K562 (cell line): ENCODE data around the gene CTPS2. TPM values are rescaled to one million over a fixed set of nuclear protein-coding genes. Genes with fewer than 3 reads are reported as not detected.

Experiments
- C11orf30 ChIP-seq: fragments of 450-650 bp; IDR thresholded peaks from 2 replicates; pipeline ENCODE4 v1.6.1; 2016; ENCODE audit warnings: low read depth, mild to moderate bottlenecking
- CEBPB ChIP-seq: fragments of 450-650 bp; IDR thresholded peaks from 2 replicates; pipeline ENCODE4 v1.6.1; 2016; ENCODE audit warnings: missing genetic modification characterization, missing compliant biosample characterization
- CTBP1 ChIP-seq: fragments of 450-650 bp; IDR thresholded peaks from 2 replicates; pipeline ENCODE4 v1.6.1; 2016; ENCODE audit warnings: borderline replicate concordance
- DIDO1 ChIP-seq: fragments of 450-650 bp; IDR thresholded peaks from 2 replicates; pipeline ENCODE4 v1.6.1; 2016; ENCODE audit warnings: low read depth, missing biosample characterization, missing genetic modification characterization
- EWSR1 ChIP-seq: fragments of 450-650 bp; IDR thresholded peaks from 2 replicates; pipeline ENCODE4 v1.6.1; 2018; ENCODE audit warnings: borderline replicate concordance, mild to moderate bottlenecking, low read depth, moderate library complexity; ENCODE audit not compliant: partially characterized antibody
- FUS ChIP-seq: fragments of 200-400 bp; formaldehyde crosslinking; optimal IDR thresholded peaks from 2 replicates; pipeline ENCODE3; 2017; ENCODE audit warnings: low read depth, low read length
- MAFG ChIP-seq: fragments of 450-650 bp; conservative IDR thresholded peaks from 2 replicates; pipeline ENCODE4 v1.6.1; 2016; ENCODE audit warnings: missing genetic modification characterization, missing compliant biosample characterization
- MAFK ChIP-seq: IDR thresholded peaks from 2 replicates; pipeline ENCODE4 v1.6.1; 2011; ENCODE audit warnings: low read length, improper control_type of control experiment
- MEIS2 ChIP-seq: fragments of 450-650 bp; IDR thresholded peaks from 2 replicates; pipeline ENCODE4 v1.6.1; 2014; ENCODE audit warnings: mild to moderate bottlenecking; ENCODE audit not compliant: partially characterized antibody
- NR2C1 ChIP-seq, 2 experiments: fragments of 450-650 bp; IDR thresholded peaks; 2 replicates each; pipeline ENCODE4 v1.6.1; 2017; ENCODE audit warnings: mild to moderate bottlenecking in 2 of 2, antibody characterized with exemption in 1 of 2, inconsistent platforms in 1 of 2, missing compliant biosample characterization in 1 of 2, missing genetic modification characterization in 1 of 2
- PTRF ChIP-seq: fragments of 450-650 bp; IDR thresholded peaks from 2 replicates; pipeline ENCODE4 v1.6.1; 2016; ENCODE audit warnings: mild to moderate bottlenecking, missing genetic modification characterization, missing compliant biosample characterization
- SAFB2 ChIP-seq: fragments of 200-400 bp; formaldehyde crosslinking; IDR thresholded peaks from 2 replicates; pipeline ENCODE4 v1.6.1; 2018; ENCODE audit warnings: borderline replicate concordance, low read length, low read depth, moderate library complexity; ENCODE audit not compliant: severe bottlenecking
- TEAD4 ChIP-seq, 2 experiments: sonication (generic) in 1 of 2; formaldehyde crosslinking in 1 of 2; IDR thresholded peaks; 2 replicates each; pipeline versions ENCODE4 v1.6.1 to v1.8.0; 2012 to 2022; ENCODE audit warnings: borderline replicate concordance in 1 of 2, inconsistent platforms in 1 of 2, low read length in 1 of 2, mild to moderate bottlenecking in 1 of 2, missing genetic modification reagents in 1 of 2
- ZNF174 ChIP-seq: fragments of 250-450 bp; sonication (Bioruptor Pico); IDR thresholded peaks from 2 replicates; pipeline ENCODE4 v1.4.0; 2020; ENCODE audit warnings: mild to moderate bottlenecking
- ZNF239 ChIP-seq: fragments of 250-450 bp; sonication (Bioruptor Pico); IDR thresholded peaks from 2 replicates; pipeline ENCODE4 v1.4.0; 2020; ENCODE audit warnings: mild to moderate bottlenecking
- polyA plus RNA-seq, 8 experiments: library from polyadenylated mRNA; depleted of rRNA in 4 of 8; stranded (reverse) in 5 of 8; unstranded in 3 of 8; fragments of >200 nt; fragmentation: Nextera tagmentation in 2 of 8; fragmentation: Illumina TruSeq in 1 of 8; extraction: Ambion mirVana in 2 of 8; extraction: Trizol in 1 of 8; gene quantifications; 2 replicates each; pipeline versions ENCODE4 v1.2.1 to v1.2.3, GENCODE V29; 2011 to 2014; ENCODE audit warnings: inconsistent platforms in 1 of 8, missing spikeins in 1 of 8
- total RNA-seq, 7 experiments: library from RNA; depleted of rRNA in 6 of 7; stranded (reverse); fragments of >200 nt in 6 of 7; fragmentation: Illumina TruSeq in 2 of 7; extraction: Trizol in 2 of 7; gene quantifications; 2 replicates each; pipeline versions ENCODE4 v1.2.1 to v1.2.3, GENCODE V29; 2011 to 2021; ENCODE audit warnings: low replicate concordance in 1 of 7
- TF ChIP-seq, protein P1 (sequence below): fragments of 450-650 bp; IDR thresholded peaks from 2 replicates; pipeline ENCODE4 v1.6.1; 2016; ENCODE audit warnings: low read depth
- TF ChIP-seq, protein P2 (sequence below): fragments of 450-650 bp; conservative IDR thresholded peaks from 2 replicates; pipeline ENCODE4 v1.6.1; 2016; ENCODE audit warnings: missing genetic modification characterization, low read depth, mild to moderate bottlenecking, missing compliant biosample characterization, moderate library complexity
- TF ChIP-seq, protein P3 (sequence below): sonication (generic); formaldehyde crosslinking; IDR thresholded peaks from 2 replicates; pipeline ENCODE4 v1.8.0; 2022; ENCODE audit warnings: mild to moderate bottlenecking, missing genetic modification reagents
- TF ChIP-seq, protein P4 (sequence below): fragments of 450-650 bp; IDR thresholded peaks from 2 replicates; pipeline ENCODE4 v1.6.1; 2016; ENCODE audit warnings: low read depth, mild to moderate bottlenecking, moderate library complexity

CTPS2 gene
- total and polyA plus RNA-seq, 9 of the 15 experiments (the other 6 are each of a cell fraction or from before 2014, with no cell fraction given): 5.4 to 19.5 (median 14.1) TPM

DNA sequence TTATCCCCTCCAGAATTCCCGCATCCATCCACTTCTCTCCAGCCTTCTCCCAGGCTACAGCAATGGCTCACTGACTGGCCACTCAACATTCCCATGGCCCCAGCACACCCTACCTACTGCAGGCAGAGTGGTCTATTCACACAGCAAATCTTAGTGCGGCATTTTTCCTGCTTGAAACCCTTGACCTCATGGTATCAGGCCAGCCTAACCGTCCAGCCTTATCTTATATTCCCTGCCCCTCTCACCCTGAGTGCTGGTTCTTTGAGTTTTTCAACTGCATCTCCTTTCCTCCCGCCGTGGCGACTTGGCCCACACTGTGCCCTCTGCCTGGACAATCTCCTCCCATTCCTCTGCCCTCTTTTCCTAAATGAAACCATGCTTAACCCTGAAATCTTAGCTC, 72.5 kb downstream of the CTPS2 start (continued):
- TF ChIP-seq, protein P1, sequence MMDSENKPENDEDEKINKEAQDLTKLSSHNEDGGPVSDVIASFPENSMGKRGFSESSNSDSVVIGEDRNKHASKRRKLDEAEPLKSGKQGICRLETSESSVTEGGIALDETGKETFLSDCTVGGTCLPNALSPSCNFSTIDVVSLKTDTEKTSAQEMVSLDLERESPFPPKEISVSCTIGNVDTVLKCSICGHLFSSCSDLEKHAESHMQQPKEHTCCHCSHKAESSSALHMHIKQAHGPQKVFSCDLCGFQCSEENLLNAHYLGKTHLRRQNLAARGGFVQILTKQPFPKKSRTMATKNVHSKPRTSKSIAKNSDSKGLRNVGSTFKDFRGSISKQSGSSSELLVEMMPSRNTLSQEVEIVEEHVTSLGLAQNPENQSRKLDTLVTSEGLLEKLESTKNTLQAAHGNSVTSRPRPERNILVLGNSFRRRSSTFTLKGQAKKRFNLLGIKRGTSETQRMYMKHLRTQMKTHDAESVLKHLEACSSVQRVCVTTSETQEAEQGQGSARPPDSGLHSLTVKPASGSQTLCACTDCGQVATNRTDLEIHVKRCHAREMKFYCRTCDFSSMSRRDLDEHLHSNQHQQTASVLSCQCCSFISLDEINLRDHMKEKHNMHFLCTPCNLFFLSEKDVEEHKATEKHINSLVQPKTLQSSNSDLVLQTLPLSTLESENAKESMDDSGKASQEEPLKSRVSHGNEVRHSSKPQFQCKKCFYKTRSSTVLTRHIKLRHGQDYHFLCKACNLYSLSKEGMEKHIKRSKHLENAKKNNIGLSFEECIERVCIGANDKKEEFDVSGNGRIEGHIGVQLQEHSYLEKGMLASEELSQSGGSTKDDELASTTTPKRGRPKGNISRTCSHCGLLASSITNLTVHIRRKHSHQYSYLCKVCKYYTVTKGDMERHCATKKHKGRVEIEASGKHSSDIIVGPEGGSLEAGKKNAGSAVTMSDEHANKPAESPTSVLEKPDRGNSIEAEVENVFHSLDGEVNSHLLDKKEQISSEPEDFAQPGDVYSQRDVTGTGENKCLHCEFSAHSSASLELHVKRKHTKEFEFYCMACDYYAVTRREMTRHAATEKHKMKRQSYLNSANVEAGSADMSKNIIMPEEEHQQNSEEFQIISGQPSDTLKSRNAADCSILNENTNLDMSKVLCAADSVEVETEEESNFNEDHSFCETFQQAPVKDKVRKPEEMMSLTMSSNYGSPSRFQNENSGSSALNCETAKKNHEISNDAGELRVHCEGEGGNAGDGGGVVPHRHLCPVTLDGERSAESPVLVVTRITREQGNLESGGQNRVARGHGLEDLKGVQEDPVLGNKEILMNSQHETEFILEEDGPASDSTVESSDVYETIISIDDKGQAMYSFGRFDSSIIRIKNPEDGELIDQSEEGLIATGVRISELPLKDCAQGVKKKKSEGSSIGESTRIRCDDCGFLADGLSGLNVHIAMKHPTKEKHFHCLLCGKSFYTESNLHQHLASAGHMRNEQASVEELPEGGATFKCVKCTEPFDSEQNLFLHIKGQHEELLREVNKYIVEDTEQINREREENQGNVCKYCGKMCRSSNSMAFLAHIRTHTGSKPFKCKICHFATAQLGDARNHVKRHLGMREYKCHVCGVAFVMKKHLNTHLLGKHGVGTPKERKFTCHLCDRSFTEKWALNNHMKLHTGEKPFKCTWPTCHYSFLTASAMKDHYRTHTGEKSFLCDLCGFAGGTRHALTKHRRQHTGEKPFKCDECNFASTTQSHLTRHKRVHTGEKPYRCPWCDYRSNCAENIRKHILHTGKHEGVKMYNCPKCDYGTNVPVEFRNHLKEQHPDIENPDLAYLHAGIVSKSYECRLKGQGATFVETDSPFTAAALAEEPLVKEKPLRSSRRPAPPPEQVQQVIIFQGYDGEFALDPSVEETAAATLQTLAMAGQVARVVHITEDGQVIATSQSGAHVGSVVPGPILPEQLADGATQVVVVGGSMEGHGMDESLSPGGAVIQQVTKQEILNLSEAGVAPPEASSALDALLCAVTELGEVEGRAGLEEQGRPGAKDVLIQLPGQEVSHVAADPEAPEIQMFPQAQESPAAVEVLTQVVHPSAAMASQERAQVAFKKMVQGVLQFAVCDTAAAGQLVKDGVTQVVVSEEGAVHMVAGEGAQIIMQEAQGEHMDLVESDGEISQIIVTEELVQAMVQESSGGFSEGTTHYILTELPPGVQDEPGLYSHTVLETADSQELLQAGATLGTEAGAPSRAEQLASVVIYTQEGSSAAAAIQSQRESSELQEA: no peak
- TF ChIP-seq CTBP1: no peak
- TF ChIP-seq PTRF (tag): no peak
- no peak for TF ChIP-seq SAFB2
- TF ChIP-seq, protein P2, sequence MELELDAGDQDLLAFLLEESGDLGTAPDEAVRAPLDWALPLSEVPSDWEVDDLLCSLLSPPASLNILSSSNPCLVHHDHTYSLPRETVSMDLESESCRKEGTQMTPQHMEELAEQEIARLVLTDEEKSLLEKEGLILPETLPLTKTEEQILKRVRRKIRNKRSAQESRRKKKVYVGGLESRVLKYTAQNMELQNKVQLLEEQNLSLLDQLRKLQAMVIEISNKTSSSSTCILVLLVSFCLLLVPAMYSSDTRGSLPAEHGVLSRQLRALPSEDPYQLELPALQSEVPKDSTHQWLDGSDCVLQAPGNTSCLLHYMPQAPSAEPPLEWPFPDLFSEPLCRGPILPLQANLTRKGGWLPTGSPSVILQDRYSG: no peak
- TF ChIP-seq ZNF239 (CRISPR knock-in tag): no peak
- no peak for TF ChIP-seq CEBPB
- peak; percentile 38; the same call in 1 of the 2 replicates for TF ChIP-seq NR2C1 (IDR thresholded peaks at IDR 0.05)
- peak; percentile 43; the same call in 1 of the 2 replicates for TF ChIP-seq NR2C1 (tag; IDR thresholded peaks at IDR 0.05)
- no peak for TF ChIP-seq MAFG (tag)
- no peak for TF ChIP-seq EWSR1
- TF ChIP-seq C11orf30: no peak
- TF ChIP-seq DIDO1 (tag): no peak
- TF ChIP-seq, protein P3, sequence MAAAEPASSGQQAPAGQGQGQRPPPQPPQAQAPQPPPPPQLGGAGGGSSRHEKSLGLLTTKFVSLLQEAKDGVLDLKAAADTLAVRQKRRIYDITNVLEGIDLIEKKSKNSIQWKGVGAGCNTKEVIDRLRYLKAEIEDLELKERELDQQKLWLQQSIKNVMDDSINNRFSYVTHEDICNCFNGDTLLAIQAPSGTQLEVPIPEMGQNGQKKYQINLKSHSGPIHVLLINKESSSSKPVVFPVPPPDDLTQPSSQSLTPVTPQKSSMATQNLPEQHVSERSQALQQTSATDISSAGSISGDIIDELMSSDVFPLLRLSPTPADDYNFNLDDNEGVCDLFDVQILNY (CRISPR knock-in tag): no peak
- no peak for TF ChIP-seq ZNF174 (CRISPR knock-in tag)
- TF ChIP-seq MEIS2: no peak
- no peak for TF ChIP-seq TEAD4 (IDR thresholded peaks at IDR 0.05; ENCODE audit: low read length)
- no peak for TF ChIP-seq TEAD4 (CRISPR knock-in tag; IDR thresholded peaks at IDR 0.05; ENCODE audit: borderline replicate concordance)
- TF ChIP-seq MAFK: no peak
- TF ChIP-seq, protein P4, sequence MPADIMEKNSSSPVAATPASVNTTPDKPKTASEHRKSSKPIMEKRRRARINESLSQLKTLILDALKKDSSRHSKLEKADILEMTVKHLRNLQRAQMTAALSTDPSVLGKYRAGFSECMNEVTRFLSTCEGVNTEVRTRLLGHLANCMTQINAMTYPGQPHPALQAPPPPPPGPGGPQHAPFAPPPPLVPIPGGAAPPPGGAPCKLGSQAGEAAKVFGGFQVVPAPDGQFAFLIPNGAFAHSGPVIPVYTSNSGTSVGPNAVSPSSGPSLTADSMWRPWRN: no peak
- TF ChIP-seq FUS: no peak
